GM12878 (cell line): Measurements from ENCODE around the gene SMARCD3. TPM values are rescaled to one million over a fixed set of nuclear protein-coding genes. Genes with fewer than 3 reads are reported as not detected.
A peak's percentile ranks its signal among the peaks of the same experiment; 100 is the strongest.

Source experiments
- BACH1 ChIP-seq: fragments of 450-650 bp; IDR thresholded peaks from 2 replicates; pipeline ENCODE4 v1.6.1; 2017; ENCODE audit warnings: mild to moderate bottlenecking, borderline replicate concordance
- BMI1 ChIP-seq: fragments of 450-650 bp; IDR thresholded peaks from 2 replicates; pipeline ENCODE4 v1.6.1; 2016; ENCODE audit warnings: mild to moderate bottlenecking, moderate library complexity, borderline replicate concordance
- CBX5 ChIP-seq: sonication (generic); IDR thresholded peaks from 2 replicates; pipeline ENCODE4 v1.6.1; 2016; ENCODE audit warnings: low read depth, moderate library complexity, mild to moderate bottlenecking, inconsistent platforms
- CHD2 ChIP-seq: IDR thresholded peaks from 2 replicates; pipeline ENCODE4 v1.6.1; 2011; ENCODE audit warnings: low read depth, low read length, improper control_type of control experiment, borderline replicate concordance
- EED ChIP-seq: sonication (generic); IDR thresholded peaks from 2 replicates; pipeline ENCODE4 v1.6.1; 2016; ENCODE audit warnings: antibody characterized with exemption, low read depth
- HDAC2 ChIP-seq: fragments of 200-600 bp; sonication (generic); IDR thresholded peaks from 2 replicates; pipeline ENCODE4 v1.6.1; 2017
- HSF1 ChIP-seq: fragments of 150-350 bp; IDR thresholded peaks from 2 replicates; pipeline ENCODE4 v1.6.1; 2014; ENCODE audit warnings: mild to moderate bottlenecking, low read depth, low read length
- IKZF2 ChIP-seq, 2 experiments: fragments of 450-650 bp; IDR thresholded peaks; 2 replicates each; pipeline ENCODE4 v1.6.1; 2017; ENCODE audit warnings: mild to moderate bottlenecking in 2 of 2, moderate library complexity in 2 of 2
- MTA2 ChIP-seq: fragments of 450-650 bp; IDR thresholded peaks from 2 replicates; pipeline ENCODE4 v1.6.1; 2016; ENCODE audit warnings: low read depth, mild to moderate bottlenecking, moderate library complexity
- NFIC ChIP-seq: IDR thresholded peaks from 2 replicates; pipeline ENCODE4 v1.6.1; 2012; ENCODE audit warnings: low read depth, mild to moderate bottlenecking, inconsistent platforms, low read length, moderate library complexity
- NR2C2 ChIP-seq: IDR thresholded peaks from 2 replicates; pipeline ENCODE4 v1.6.1; 2011; ENCODE audit warnings: borderline replicate concordance, low read depth; ENCODE audit not compliant: control insufficient read depth, insufficient read length
- RAD21 ChIP-seq: IDR thresholded peaks from 2 replicates; pipeline ENCODE4 v1.6.1; 2011; ENCODE audit warnings: mild to moderate bottlenecking, low read depth, low read length, moderate library complexity; ENCODE audit not compliant: insufficient read depth
- RCOR1 ChIP-seq: conservative IDR thresholded peaks from 2 replicates; pipeline ENCODE4 v1.6.1; 2012; ENCODE audit warnings: low read depth, low read length, improper control_type of control experiment
- RFX5 ChIP-seq: IDR thresholded peaks from 2 replicates; pipeline ENCODE4 v1.6.1; 2011; ENCODE audit warnings: low read depth, low read length, improper control_type of control experiment
- SIN3A ChIP-seq: IDR thresholded peaks from 2 replicates; pipeline ENCODE4 v1.6.1; 2012; ENCODE audit warnings: low read depth, low read length, improper control_type of control experiment
- SKIL ChIP-seq: fragments of 450-650 bp; IDR thresholded peaks from 2 replicates; pipeline ENCODE4 v1.6.1; 2017; ENCODE audit warnings: mild to moderate bottlenecking, low read depth, inconsistent platforms; ENCODE audit not compliant: poor library complexity, severe bottlenecking
- SMARCA5 ChIP-seq: fragments of 450-650 bp; IDR thresholded peaks from 2 replicates; pipeline ENCODE4 v1.6.1; 2017; ENCODE audit warnings: mild to moderate bottlenecking
- SP1 ChIP-seq: IDR thresholded peaks from one replicate; pipeline ENCODE4 v1.6.1; 2011; ENCODE audit warnings: low read depth, low read length
- SPI1 ChIP-seq: IDR thresholded peaks from 2 replicates; pipeline ENCODE4 v1.6.1; 2011; ENCODE audit warnings: low read depth, mild to moderate bottlenecking, low read length, moderate library complexity, borderline replicate concordance; ENCODE audit not compliant: insufficient read depth
- STAT3 ChIP-seq: IDR thresholded peaks from 2 replicates; pipeline ENCODE4 v1.6.1; 2011; ENCODE audit warnings: low read depth, low read length, improper control_type of control experiment
- TBL1XR1 ChIP-seq: IDR thresholded peaks from 2 replicates; pipeline ENCODE4 v1.6.1; 2012; ENCODE audit warnings: low read depth, low read length, improper control_type of control experiment
- TCF3 ChIP-seq: IDR thresholded peaks from 2 replicates; pipeline ENCODE4 v1.6.1; 2012; ENCODE audit warnings: low read depth, mild to moderate bottlenecking, low read length, borderline replicate concordance; ENCODE audit not compliant: insufficient read depth
- TCF7 ChIP-seq: IDR thresholded peaks from 2 replicates; pipeline ENCODE4 v1.6.1; 2014; ENCODE audit warnings: antibody characterized with exemption, borderline replicate concordance
- YBX1 ChIP-seq: fragments of 450-650 bp; IDR thresholded peaks from 2 replicates; pipeline ENCODE4 v1.6.1; 2016; ENCODE audit warnings: antibody characterized with exemption
- ZBTB33 ChIP-seq: fragments of 450-650 bp; IDR thresholded peaks from 2 replicates; pipeline ENCODE4 v1.6.1; 2017; ENCODE audit warnings: mild to moderate bottlenecking
- ZNF207 ChIP-seq: fragments of 450-650 bp; IDR thresholded peaks from 2 replicates; pipeline ENCODE4 v1.6.1; 2014; ENCODE audit warnings: antibody characterized with exemption, mild to moderate bottlenecking, borderline replicate concordance
- ZNF274 ChIP-seq: IDR thresholded peaks from one replicate; pipeline ENCODE4 v1.8.0; 2011; ENCODE audit not compliant: insufficient read length, insufficient read depth
- polyA plus RNA-seq, 11 experiments: library from polyadenylated mRNA; depleted of rRNA in 4 of 11; unstranded in 6 of 11; stranded (reverse) in 5 of 11; fragments of >200 nt; fragmentation: Nextera tagmentation in 4 of 11; fragmentation: Illumina TruSeq in 1 of 11; extraction: Ambion mirVana in 4 of 11; extraction: Trizol in 1 of 11; gene quantifications; 1 replicate in 1 of 11; 2 replicates in 10 of 11; pipeline versions ENCODE4 v1.2.1 to v1.2.3, GENCODE V29; 2011 to 2016; ENCODE audit warnings: inconsistent platforms in 2 of 11, missing spikeins in 2 of 11, low read depth in 1 of 11
- total RNA-seq, 4 experiments: library from RNA; depleted of rRNA in 3 of 4; stranded (reverse); fragments of >200 nt in 3 of 4; fragmentation: Illumina TruSeq in 1 of 4; extraction: Trizol in 1 of 4; gene quantifications; 2 replicates each; pipeline versions ENCODE4 v1.2.1 to v1.2.3, GENCODE V29; 2013 to 2021

The SMARCD3 gene
- total and polyA plus RNA-seq, 10 of the 15 experiments (the other 5 are each of a cell fraction or from before 2014, with no cell fraction given): 0.11 to 1.4 (median 0.16) TPM

GRCh38 chr7:151232091-151232916, 16.2 kb downstream of the SMARCD3 start, which contains the start of gene CHPF2 (continued):
- no peak for TF ChIP-seq RCOR1
- TF ChIP-seq ZNF207: no peak
- TF ChIP-seq NFIC: no peak
- no peak for TF ChIP-seq YBX1
- TF ChIP-seq MTA2: no peak
- no peak for TF ChIP-seq CBX5
- TF ChIP-seq TBL1XR1: peak; percentile 15; the same call in 1 of the 2 replicates
- TF ChIP-seq CHD2: peak; percentile 26; the same call in 1 of the 2 replicates
- no peak for TF ChIP-seq TCF3
- peak; percentile 55; the same call in 1 of the 2 replicates for TF ChIP-seq SMARCA5
- TF ChIP-seq TCF7: no peak
- TF ChIP-seq SIN3A: no peak
- TF ChIP-seq SP1: peak; percentile 45
- peak; percentile 54; the same call in 1 of the 2 replicates for TF ChIP-seq BMI1
- no peak for TF ChIP-seq HSF1
- TF ChIP-seq RFX5: no peak
- 0 out of 4 replicates have a peak, but pooled peaks of 1 of the 2 experiments have one; percentile 33 for TF ChIP-seq IKZF2 (IDR thresholded peaks at IDR 0.05)
- TF ChIP-seq SPI1: peak; percentile 69; the same call in 1 of the 2 replicates
- TF ChIP-seq HDAC2: no peak
- no peak for TF ChIP-seq RAD21
- TF ChIP-seq STAT3: no peak
- peak; percentile 68 for TF ChIP-seq BACH1
- no peak for TF ChIP-seq NR2C2
- TF ChIP-seq EED: no peak
- no peak for TF ChIP-seq ZBTB33
- no peak for TF ChIP-seq ZNF274
- no peak for TF ChIP-seq SKIL
